CD4-positive, alpha-beta T cell (primary cell): ENCODE data around the gene KCNQ1OT1. TPM values are rescaled to one million over a fixed set of nuclear protein-coding genes. Genes with fewer than 3 reads are reported as not detected.

Source experiments
- ATAC-seq: fragments of 200-7000 bp; cut with Tn5 transposase; one replicate; pipeline ENCODE4 v1.10.0; 2022; ENCODE audit warnings: mild to moderate bottlenecking; ENCODE audit not compliant: poor library complexity
- CTCF ChIA-PET: fragments of 350-600 bp; sonication (Branson Sonifier 250); formaldehyde crosslinking; loops from one replicate; lab custom pipeline; 2021; ENCODE audit warnings: antibody characterized with exemption, inconsistent platforms; lab: Charles Lee
- POLR2A ChIA-PET: fragments of 350-600 bp; sonication (Branson Sonifier 250); formaldehyde crosslinking; loops from one replicate; lab custom pipeline; 2021; ENCODE audit warnings: antibody characterized with exemption, inconsistent platforms; lab: Charles Lee
- DNase-seq, 14 experiments: peaks; one replicate each; pipeline ENCODE4 v3.0.0-alpha.2; 2013 to 2020; ENCODE audit warnings: mixed read lengths in 2 of 14
- H3K27ac ChIP-seq, 2 donors: one replicate each; pipeline versions ENCODE4 v1.5.1 to v1.7.0; 2013; ENCODE audit warnings: low read length in 2 of 2, low read depth in 1 of 2, mild to moderate bottlenecking in 1 of 2
- H3K27me3 ChIP-seq, 2 experiments: 1 replicate in 1 of 2; 2 replicates in 1 of 2; pipeline versions ENCODE4 v1.6.1 to v1.7.0; 2013; ENCODE audit warnings: low read length in 2 of 2, control low read depth in 1 of 2, mild to moderate bottlenecking in 1 of 2, moderate library complexity in 1 of 2; ENCODE audit not compliant: insufficient read depth in 2 of 2, control insufficient read depth in 1 of 2
- H3K36me3 ChIP-seq: one replicate; pipeline ENCODE4 v1.6.1; 2013; ENCODE audit warnings: low read length, control low read depth; ENCODE audit not compliant: insufficient read depth
- H3K4me1 ChIP-seq: one replicate; pipeline ENCODE4 v1.6.1; 2013; ENCODE audit warnings: low read length, control low read depth; ENCODE audit not compliant: insufficient read depth
- H3K4me3 ChIP-seq: one replicate; pipeline ENCODE4 v1.5.1; 2013; ENCODE audit warnings: mild to moderate bottlenecking, low read length, moderate library complexity
- H3K9me3 ChIP-seq, 2 experiments: 1 replicate in 1 of 2; 2 replicates in 1 of 2; pipeline versions ENCODE4 v1.6.1 to v1.7.0; 2013; ENCODE audit warnings: low read length in 2 of 2, mild to moderate bottlenecking in 2 of 2, control low read depth in 1 of 2, moderate library complexity in 1 of 2; ENCODE audit not compliant: control insufficient read depth in 1 of 2, insufficient read depth in 1 of 2
- H3K27ac Mint-ChIP-seq: one replicate; pipeline ENCODE4 v1.8.0; 2020; ENCODE audit warnings: mixed read lengths
- H3K27me3 Mint-ChIP-seq: one replicate; pipeline ENCODE4 v1.8.0; 2021; ENCODE audit warnings: mixed read lengths
- H3K36me3 Mint-ChIP-seq: one replicate; pipeline ENCODE4 v1.8.0; 2021; ENCODE audit warnings: low read depth, mixed read lengths
- H3K4me1 Mint-ChIP-seq: one replicate; pipeline ENCODE4 v1.8.0; 2021; ENCODE audit warnings: low read depth, mixed read lengths
- H3K4me3 Mint-ChIP-seq: one replicate; pipeline ENCODE4 v1.8.0; 2020; ENCODE audit warnings: mild to moderate bottlenecking, mixed read lengths
- H3K9me3 Mint-ChIP-seq: one replicate; pipeline ENCODE4 v1.8.0; 2020; ENCODE audit warnings: mixed read lengths
- intact Hi-C, 2 experiments: fragments of 100-400 bp; cut with DNase I in 1 of 2; cut with micrococcal nuclease in 1 of 2; formaldehyde crosslinking; loops; one replicate each; pipeline versions ENCODE4 v1.15.1 to v1.9.0; 2023 to 2025; cut with DNase I, micrococcal nuclease
- total RNA-seq, 174 experiments: library from RNA in 2 of 174; stranded (reverse) in 2 of 174; gene quantifications; one replicate each; pipeline ENCODE4 v1.2.3 and lab custom pipeline; 2021 to 2026
- TF ChIP-seq, protein P1 (sequence below): fragments of 200-600 bp; IDR thresholded peaks from one replicate; pipeline ENCODE4 v1.8.0; 2022; ENCODE audit warnings: antibody characterized with exemption, mild to moderate bottlenecking

The KCNQ1OT1 gene
- total RNA-seq, 2 experiments from 2014 or later, result 0.17 to 0.22 TPM

- Mint-ChIP-seq H3K27me3 (no peaks in the 10 kb centered on the region), H3K4me3 (no peak overlapping the region), H3K27ac (no peak overlapping the region), H3K4me1 (no peaks in the 10 kb centered on the region), H3K9me3 (no peaks in the 10 kb centered on the region), H3K36me3 (peaks cover 67% of the 10 kb centered on the region)
- ChIA-PET POLR2A (no interaction called here), CTCF (no interaction called here)
- Histone ChIP-seq H3K4me3 (no peak overlapping the region), H3K27me3 (no peaks in the 10 kb centered on the region), H3K27ac (no peak overlapping the region), H3K36me3 (peaks cover 5% of the 10 kb centered on the region), H3K4me1 (no peaks in the 10 kb centered on the region), H3K9me3 (peaks cover 4% of the 10 kb centered on the region in 2 experiments)
- ATAC-seq, result no peak
- no peak for DNase-seq
- TF ChIP-seq, protein P1, sequence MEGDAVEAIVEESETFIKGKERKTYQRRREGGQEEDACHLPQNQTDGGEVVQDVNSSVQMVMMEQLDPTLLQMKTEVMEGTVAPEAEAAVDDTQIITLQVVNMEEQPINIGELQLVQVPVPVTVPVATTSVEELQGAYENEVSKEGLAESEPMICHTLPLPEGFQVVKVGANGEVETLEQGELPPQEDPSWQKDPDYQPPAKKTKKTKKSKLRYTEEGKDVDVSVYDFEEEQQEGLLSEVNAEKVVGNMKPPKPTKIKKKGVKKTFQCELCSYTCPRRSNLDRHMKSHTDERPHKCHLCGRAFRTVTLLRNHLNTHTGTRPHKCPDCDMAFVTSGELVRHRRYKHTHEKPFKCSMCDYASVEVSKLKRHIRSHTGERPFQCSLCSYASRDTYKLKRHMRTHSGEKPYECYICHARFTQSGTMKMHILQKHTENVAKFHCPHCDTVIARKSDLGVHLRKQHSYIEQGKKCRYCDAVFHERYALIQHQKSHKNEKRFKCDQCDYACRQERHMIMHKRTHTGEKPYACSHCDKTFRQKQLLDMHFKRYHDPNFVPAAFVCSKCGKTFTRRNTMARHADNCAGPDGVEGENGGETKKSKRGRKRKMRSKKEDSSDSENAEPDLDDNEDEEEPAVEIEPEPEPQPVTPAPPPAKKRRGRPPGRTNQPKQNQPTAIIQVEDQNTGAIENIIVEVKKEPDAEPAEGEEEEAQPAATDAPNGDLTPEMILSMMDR, result no peak
- intact Hi-C loops, result no loop called here
These were observed 42.0 kb downstream of the KCNQ1OT1 start for GRCh38 chr11:2657697-2658284.

- Histone ChIP-seq H3K9me3 (peaks cover 3 to 4% of the 10 kb centered on the region in 2 experiments), H3K36me3 (peaks cover 4% of the 10 kb centered on the region), H3K4me3 (no peak overlapping the region), H3K27me3 (no peaks in the 10 kb centered on the region), H3K4me1 (no peaks in the 10 kb centered on the region), H3K27ac (no peak overlapping the region)
- no peaks in the 10 kb centered on the region for H3K4me1 Mint-ChIP-seq
- DNase-seq, result no peak
- intact Hi-C loops, result no loop called here
- peaks cover 62% of the 10 kb centered on the region for H3K36me3 Mint-ChIP-seq
- TF ChIP-seq, protein P1, result no peak
- H3K9me3 Mint-ChIP-seq, result no peaks in the 10 kb centered on the region
- no peak for ATAC-seq
- CTCF ChIA-PET, result no interaction called here
- no peaks in the 10 kb centered on the region for H3K27me3 Mint-ChIP-seq
- POLR2A ChIA-PET, result no interaction called here
- no peak overlapping the region for H3K27ac Mint-ChIP-seq
- no peak overlapping the region for H3K4me3 Mint-ChIP-seq
These were observed 42.9 kb downstream of the KCNQ1OT1 start for GRCh38 chr11:2656859-2657258.

DNA sequence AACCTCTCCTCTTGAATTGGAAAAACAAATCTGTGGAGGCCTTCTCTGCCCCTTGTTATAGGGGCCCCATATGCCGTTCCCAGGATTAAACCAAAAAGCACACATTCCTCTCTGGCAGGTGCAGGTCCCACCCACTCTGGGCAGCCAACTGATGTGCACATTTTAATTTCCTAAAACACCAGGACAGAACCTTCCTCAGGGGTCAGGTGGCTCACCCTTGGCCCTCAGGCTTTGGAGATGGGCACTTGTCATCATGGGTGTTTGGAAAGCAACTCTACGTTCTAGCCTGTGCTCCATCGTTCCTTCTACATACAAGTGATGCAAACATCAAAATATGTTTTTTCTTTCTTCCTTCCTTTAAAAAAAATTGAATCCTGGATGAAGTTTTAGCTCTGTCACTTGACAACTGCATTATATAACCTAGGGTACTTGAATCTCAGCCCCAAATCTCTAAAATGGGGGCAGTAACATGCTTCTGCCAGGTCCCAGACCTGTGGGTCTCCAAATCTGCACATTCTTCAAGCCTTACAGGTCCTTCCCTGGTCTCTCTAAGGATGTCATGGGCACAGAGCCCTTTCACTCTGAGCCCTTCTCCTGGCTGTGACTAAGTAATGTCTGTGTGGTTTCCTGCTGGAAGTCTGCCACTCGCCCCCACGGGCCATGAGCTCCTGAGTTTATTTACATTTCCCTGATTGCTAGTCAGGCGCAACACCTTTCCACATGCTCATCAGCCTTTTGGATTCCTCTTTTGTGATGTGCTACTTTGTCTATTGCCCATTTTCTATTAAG lies 43.8 kb downstream of the KCNQ1OT1 start:
- POLR2A ChIA-PET, result no interaction called here
- TF ChIP-seq, protein P1, result no peak
- H3K27ac Mint-ChIP-seq, result no peak overlapping the region

More for the DNA sequence above, 43.8 kb downstream of the KCNQ1OT1 start:
- no peaks in the 10 kb centered on the region for H3K27me3 Mint-ChIP-seq
- no peaks in the 10 kb centered on the region for H3K27me3 ChIP-seq
- H3K36me3 ChIP-seq, result peaks cover 4% of the 10 kb centered on the region
- intact Hi-C loops, result no loop called here
- DNase-seq (no peak), ATAC-seq (no peak)
- H3K9me3 Mint-ChIP-seq, result no peaks in the 10 kb centered on the region
- H3K9me3 ChIP-seq, result peaks cover 4 to 7% of the 10 kb centered on the region in 2 experiments
- no peak overlapping the region for H3K4me3 ChIP-seq
- H3K4me1 Mint-ChIP-seq, result no peaks in the 10 kb centered on the region
- CTCF ChIA-PET, result no interaction called here
- no peak overlapping the region for H3K27ac ChIP-seq
- no peak overlapping the region for H3K4me3 Mint-ChIP-seq
- no peaks in the 10 kb centered on the region for H3K4me1 ChIP-seq
- peaks cover 66% of the 10 kb centered on the region for H3K36me3 Mint-ChIP-seq
